ENCODE results near the gene TEX14. TPM values are rescaled to one million over a fixed set of nuclear protein-coding genes. Genes with fewer than 3 reads are reported as not detected.

Gene TEX14
- total RNA-seq, 2 donors from 2014 or later, result 0.42 to 0.60 TPM

- DNase-seq, result no peak
- no peak for ATAC-seq
- H3K27me3 Mint-ChIP-seq, result peaks cover 19% of the 10 kb centered on the region
These were observed 163.4 kb downstream of the TEX14 start for GRCh38 chr17:58528443-58528842.

GRCh38 chr17:58527949-58528348, 163.9 kb downstream of the TEX14 start:
- peaks cover 14% of the 10 kb centered on the region for H3K27me3 Mint-ChIP-seq
- no peaks in the 10 kb centered on the region for H3K9me3 ChIP-seq (ENCODE audit: control insufficient read depth, low read length, poor library complexity, severe bottlenecking)
- ATAC-seq (no peak), DNase-seq (no peak)
- no peak overlapping the region for H3K4me3 Mint-ChIP-seq
- no peaks in the 10 kb centered on the region for H3K36me3 Mint-ChIP-seq (ENCODE audit: low read depth)
- H3K27ac Mint-ChIP-seq, result no peak overlapping the region
- peaks cover 7% of the 10 kb centered on the region for H3K4me1 Mint-ChIP-seq

More at GRCh38 chr17:58528443-58528842, 163.4 kb downstream of the TEX14 start:
- Mint-ChIP-seq H3K27ac (no peak overlapping the region), H3K4me3 (no peak overlapping the region), H3K4me1 (peaks cover 11% of the 10 kb centered on the region), H3K36me3 (ENCODE audit: low read depth) (peaks cover 3% of the 10 kb centered on the region)
- no peaks in the 10 kb centered on the region for H3K9me3 ChIP-seq (ENCODE audit: control insufficient read depth, low read length, poor library complexity, severe bottlenecking)

- H3K9me3 ChIP-seq (ENCODE audit: control insufficient read depth, low read length, poor library complexity, severe bottlenecking), result no peaks in the 10 kb centered on the region
- Mint-ChIP-seq H3K27me3 (peaks cover 7% of the 10 kb centered on the region), H3K4me1 (peaks cover 7% of the 10 kb centered on the region), H3K4me3 (no peak overlapping the region), H3K36me3 (ENCODE audit: low read depth) (no peaks in the 10 kb centered on the region), H3K27ac (peak overlapping the region; percentile 45)
- DNase-seq (no peak), ATAC-seq (no peak)
These were observed 164.5 kb downstream of the TEX14 start for GRCh38 chr17:58527306-58527705.

GRCh38 chr17:58525239-58525638, 166.6 kb downstream of the TEX14 start:
- no peak overlapping the region for H3K27ac Mint-ChIP-seq

GRCh38 chr17:58521680-58522079, 170.2 kb downstream of the TEX14 start:
- H3K4me1 Mint-ChIP-seq, result peaks cover 12% of the 10 kb centered on the region
- no peak for ATAC-seq

More at GRCh38 chr17:58525239-58525638, 166.6 kb downstream of the TEX14 start:
- Mint-ChIP-seq H3K4me1 (peaks cover 7% of the 10 kb centered on the region), H3K4me3 (no peak overlapping the region), H3K36me3 (ENCODE audit: low read depth) (no peaks in the 10 kb centered on the region), H3K27me3 (peaks cover 7% of the 10 kb centered on the region)
- ATAC-seq, result no peak
- DNase-seq, result no peak
- no peaks in the 10 kb centered on the region for H3K9me3 ChIP-seq (ENCODE audit: control insufficient read depth, low read length, poor library complexity, severe bottlenecking)

GRCh38 chr17:58520843-58521430, 170.9 kb downstream of the TEX14 start:
- Mint-ChIP-seq H3K27ac (no peak overlapping the region), H3K4me3 (no peak overlapping the region), H3K36me3 (ENCODE audit: low read depth) (no peaks in the 10 kb centered on the region), H3K27me3 (no peaks in the 10 kb centered on the region), H3K4me1 (peaks cover 18% of the 10 kb centered on the region)
- DNase-seq, result no peak
- ATAC-seq, result no peak
- no peaks in the 10 kb centered on the region for H3K9me3 ChIP-seq (ENCODE audit: control insufficient read depth, low read length, poor library complexity, severe bottlenecking)

More at GRCh38 chr17:58521680-58522079, 170.2 kb downstream of the TEX14 start:
- no peaks in the 10 kb centered on the region for H3K9me3 ChIP-seq (ENCODE audit: control insufficient read depth, low read length, poor library complexity, severe bottlenecking)
- Mint-ChIP-seq H3K36me3 (ENCODE audit: low read depth) (no peaks in the 10 kb centered on the region), H3K4me3 (no peak overlapping the region), H3K27ac (no peak overlapping the region), H3K27me3 (no peaks in the 10 kb centered on the region)
- no peak for DNase-seq

GRCh38 chr17:58517928-58518609, 173.8 kb downstream of the TEX14 start:
- H3K9me3 ChIP-seq (ENCODE audit: control insufficient read depth, low read length, poor library complexity, severe bottlenecking), result no peaks in the 10 kb centered on the region
- H3K36me3 Mint-ChIP-seq (ENCODE audit: low read depth), result no peaks in the 10 kb centered on the region
- peak overlapping the region; percentile 95 for H3K4me3 Mint-ChIP-seq
- ATAC-seq (peak; percentile 84), DNase-seq (peak; percentile 96 to 99 (median 97))
- no peaks in the 10 kb centered on the region for H3K27me3 Mint-ChIP-seq
- H3K4me1 Mint-ChIP-seq, result peaks cover 37% of the 10 kb centered on the region
- peak overlapping the region; percentile 92 for H3K27ac Mint-ChIP-seq

GRCh38 chr17:58517378-58517927, 174.4 kb downstream of the TEX14 start:
- Mint-ChIP-seq H3K4me3 (peak overlapping the region; percentile 95), H3K4me1 (peaks cover 41% of the 10 kb centered on the region), H3K36me3 (ENCODE audit: low read depth) (no peaks in the 10 kb centered on the region), H3K27ac (peak overlapping the region; percentile 92), H3K27me3 (no peaks in the 10 kb centered on the region)
- no peaks in the 10 kb centered on the region for H3K9me3 ChIP-seq (ENCODE audit: control insufficient read depth, low read length, poor library complexity, severe bottlenecking)
- DNase-seq (no peak), ATAC-seq (no peak)

- no peak for ATAC-seq
- Mint-ChIP-seq H3K27ac (peak overlapping the region; percentile 92), H3K27me3 (no peaks in the 10 kb centered on the region), H3K4me3 (peak overlapping the region; percentile 95), H3K4me1 (peaks cover 41% of the 10 kb centered on the region), H3K36me3 (ENCODE audit: low read depth) (no peaks in the 10 kb centered on the region)
- no peaks in the 10 kb centered on the region for H3K9me3 ChIP-seq (ENCODE audit: control insufficient read depth, low read length, poor library complexity, severe bottlenecking)
- no peak for DNase-seq
These were observed 175.0 kb downstream of the TEX14 start for GRCh38 chr17:58516644-58517377.

- DNase-seq (no peak), ATAC-seq (no peak)
- Mint-ChIP-seq H3K27ac (peak overlapping the region; percentile 92), H3K27me3 (no peaks in the 10 kb centered on the region), H3K36me3 (ENCODE audit: low read depth) (peaks cover 3% of the 10 kb centered on the region), H3K4me3 (peak overlapping the region; percentile 93), H3K4me1 (peaks cover 42% of the 10 kb centered on the region)
- no peaks in the 10 kb centered on the region for H3K9me3 ChIP-seq (ENCODE audit: control insufficient read depth, low read length, poor library complexity, severe bottlenecking)
These were observed 176.6 kb downstream of the TEX14 start for GRCh38 chr17:58515286-58515685.

- ATAC-seq (no peak), DNase-seq (no peak)
- H3K27ac Mint-ChIP-seq, result peak overlapping the region; percentile 92
- no peaks in the 10 kb centered on the region for H3K9me3 ChIP-seq (ENCODE audit: control insufficient read depth, low read length, poor library complexity, severe bottlenecking)
- H3K4me3 Mint-ChIP-seq, result peak overlapping the region; percentile 93
- H3K36me3 Mint-ChIP-seq (ENCODE audit: low read depth), result peaks cover 8% of the 10 kb centered on the region
- H3K27me3 Mint-ChIP-seq, result no peaks in the 10 kb centered on the region
- peaks cover 48% of the 10 kb centered on the region for H3K4me1 Mint-ChIP-seq
These were observed 177.1 kb downstream of the TEX14 start for GRCh38 chr17:58514770-58515157.

GRCh38 chr17:58513965-58514769, 177.7 kb downstream of the TEX14 start, which contains the start of gene MTMR4:
Gene MTMR4 (minus strand): TSS chr17:58514638. CDS start chr17:58514407, 231 bp downstream.
- peaks cover 48% of the 10 kb centered on the region for H3K4me1 Mint-ChIP-seq
- ATAC-seq (peak; percentile 6), DNase-seq (peak; percentile 64 to 78 (median 74))
- peak within 1 kb of the TSS; percentile 92 for H3K27ac Mint-ChIP-seq
- no peaks in the 10 kb centered on the region for H3K9me3 ChIP-seq (ENCODE audit: control insufficient read depth, low read length, poor library complexity, severe bottlenecking)
- H3K4me3 Mint-ChIP-seq, result peak within 1 kb of the TSS; percentile 93
- H3K36me3 Mint-ChIP-seq (ENCODE audit: low read depth), result peaks cover 8% of the 10 kb centered on the region
- no peaks in the 10 kb centered on the region for H3K27me3 Mint-ChIP-seq
